GM21576 (cell line): ENCODE measurements around the gene SIRT1.
"Not testable (repeated sequence)": the region's sequence is repeated elsewhere in the genome, so short reads cannot be mapped to it uniquely, and the experiment has no call there.

Experiments
- ATAC-seq: cut with Tn5 transposase; IDR thresholded peaks from one replicate; pipeline ENCODE4 v1.9.1; 2021; ENCODE audit warnings: mild to moderate bottlenecking, moderate library complexity; ENCODE audit not compliant: unreplicated experiment

Gene SIRT1

GRCh38 chr10:67884313-67884841 is at the start of gene SIRT1:
Gene SIRT1 (plus strand): TSS chr10:67884656. CDS start chr10:67884722, 66 bp downstream.
- peak; percentile 86 for ATAC-seq

DNA sequence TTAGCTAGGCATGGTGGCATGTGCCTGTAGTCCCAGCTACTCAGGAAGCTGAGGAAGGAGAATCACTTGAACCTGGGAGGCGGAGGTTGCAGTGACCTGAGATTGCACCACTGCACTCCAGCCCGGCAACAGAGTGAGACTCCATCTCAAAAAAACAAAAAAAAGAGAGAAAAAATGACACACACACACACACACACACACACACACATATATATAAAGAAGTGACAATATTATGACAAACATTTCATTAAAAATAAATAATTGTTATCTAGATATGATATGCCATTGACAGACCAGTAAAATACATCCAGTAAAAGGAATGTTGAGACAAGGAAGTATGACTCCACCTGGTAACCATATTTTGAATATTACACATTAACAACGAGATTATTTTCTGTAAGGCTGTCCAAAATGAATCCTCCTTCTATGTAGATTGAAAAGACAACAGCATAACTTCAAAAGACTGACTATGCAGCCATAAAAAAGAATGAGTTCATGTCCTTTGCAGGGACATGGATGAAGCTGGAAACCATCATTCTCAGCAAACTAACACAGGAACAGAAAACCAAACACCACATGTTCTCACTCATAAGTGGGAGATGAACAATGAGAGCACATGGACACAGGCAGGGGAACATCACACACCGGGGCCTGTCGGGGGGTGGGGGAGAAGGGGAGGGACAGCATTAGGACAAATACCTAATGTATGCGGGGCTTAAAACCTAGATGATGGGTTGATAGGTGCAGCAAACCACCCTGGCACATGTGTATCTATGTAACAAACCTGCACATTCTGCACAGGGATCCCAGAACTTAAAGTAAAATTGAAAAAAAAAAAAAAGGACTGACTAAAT is 48.7 kb upstream of the SIRT1 start:
- ATAC-seq: not testable (repeated sequence)

DNA sequence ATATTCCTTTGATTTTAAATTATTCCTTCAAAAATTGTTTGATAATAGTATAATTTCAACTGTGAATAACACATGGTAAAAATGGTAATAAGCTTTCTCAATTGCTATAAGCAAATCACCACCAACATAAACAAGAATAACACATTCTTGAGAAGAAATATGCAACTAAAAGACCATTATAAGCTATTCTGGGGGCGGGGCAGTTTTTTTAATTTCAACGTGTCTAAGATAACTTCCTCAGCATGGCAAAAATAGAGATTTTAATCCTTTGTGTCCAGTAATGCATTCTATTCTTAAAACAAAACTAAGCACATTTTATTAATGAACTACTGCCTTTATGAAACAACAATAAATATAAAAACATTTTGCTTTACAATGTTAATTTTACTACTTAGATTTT is 48.0 kb upstream of the SIRT1 start:
- ATAC-seq: no peak

DNA sequence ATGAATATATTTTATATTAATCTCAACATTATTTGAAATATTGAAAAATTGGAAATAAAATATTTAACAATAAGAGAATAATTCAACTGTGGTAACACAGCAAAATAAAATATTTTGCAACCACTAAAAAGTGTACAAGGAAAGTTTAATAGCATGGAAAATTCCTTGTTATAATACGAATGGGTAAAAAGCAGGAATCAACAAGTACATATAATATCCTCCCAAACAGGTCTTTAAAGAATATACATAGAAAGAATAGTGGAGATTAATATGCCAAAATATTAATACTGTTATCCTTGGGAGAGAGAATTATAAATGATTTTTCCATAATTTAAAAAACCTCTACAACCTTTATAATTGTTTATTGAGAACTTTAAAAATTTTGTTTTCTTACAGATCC is 47.5 kb upstream of the SIRT1 start:
- no peak for ATAC-seq

DNA sequence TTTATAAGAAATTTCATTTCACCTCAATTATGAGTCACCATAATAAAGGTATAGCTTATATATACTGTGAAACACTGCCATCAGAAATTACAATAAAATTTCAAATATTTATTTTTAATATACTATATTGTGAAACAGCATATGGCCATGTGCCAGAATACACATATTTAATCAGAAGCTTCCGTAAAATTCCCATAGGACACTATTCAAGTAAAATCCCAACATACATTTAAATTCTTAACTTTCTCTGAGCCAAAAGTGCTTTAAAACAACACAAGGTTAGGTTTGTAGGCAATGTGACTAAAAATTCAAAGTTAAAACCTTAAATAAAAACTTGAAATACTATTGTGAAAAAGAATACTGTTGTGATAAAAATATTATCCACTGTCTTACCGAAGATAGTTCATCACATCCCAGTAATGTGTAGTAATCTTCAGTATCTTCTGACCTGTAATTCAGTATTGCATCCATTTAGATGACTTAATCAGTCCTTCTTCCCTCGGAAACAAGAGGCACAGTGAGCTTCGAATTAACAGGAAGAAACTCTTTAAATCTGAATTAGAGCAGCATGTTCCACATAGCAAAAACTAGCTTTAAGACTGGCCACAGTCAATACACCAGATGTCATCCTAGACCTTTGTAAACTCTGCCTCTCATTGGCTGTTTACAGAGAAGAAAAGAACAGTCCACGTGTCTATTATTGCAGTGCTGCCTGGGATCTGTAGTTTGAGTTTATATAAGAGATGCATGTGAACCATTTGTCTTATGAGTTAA is 46.7 kb upstream of the SIRT1 start, which contains the start of gene DNAJC12:
Gene DNAJC12, minus strand, starts transcription at position 648 of the 774 bp plus-strand sequence. Its CDS starts 177 bp downstream, at position 471.
- peak; percentile 94 for ATAC-seq

- ATAC-seq: not testable (repeated sequence)
Measured at GRCh38 chr10:67839511-67839910, 44.9 kb upstream of the SIRT1 start.

DNA sequence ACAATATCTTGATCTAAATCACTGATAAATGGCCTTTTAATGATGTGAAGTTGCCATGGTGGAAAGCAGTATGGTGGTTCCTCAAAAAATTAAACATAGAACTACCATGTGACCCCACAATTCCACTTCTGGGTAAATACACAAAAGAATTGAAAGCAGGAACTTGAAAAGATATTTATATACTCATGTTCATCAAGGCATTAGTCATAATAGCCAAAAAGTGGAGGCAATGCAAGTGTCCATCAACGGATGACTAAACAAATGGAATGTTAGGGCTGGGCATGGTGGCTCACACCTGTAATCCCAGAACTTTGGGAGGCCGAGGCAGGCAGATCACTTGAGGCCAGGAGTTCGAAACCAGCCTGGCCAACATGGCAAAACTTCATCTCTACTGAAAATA is 44.5 kb upstream of the SIRT1 start:
- no peak for ATAC-seq

- no peak for ATAC-seq
Measured at GRCh38 chr10:67841737-67842136, 42.7 kb upstream of the SIRT1 start.

- no peak for ATAC-seq
Measured at GRCh38 chr10:67843284-67843683, 41.2 kb upstream of the SIRT1 start.

DNA sequence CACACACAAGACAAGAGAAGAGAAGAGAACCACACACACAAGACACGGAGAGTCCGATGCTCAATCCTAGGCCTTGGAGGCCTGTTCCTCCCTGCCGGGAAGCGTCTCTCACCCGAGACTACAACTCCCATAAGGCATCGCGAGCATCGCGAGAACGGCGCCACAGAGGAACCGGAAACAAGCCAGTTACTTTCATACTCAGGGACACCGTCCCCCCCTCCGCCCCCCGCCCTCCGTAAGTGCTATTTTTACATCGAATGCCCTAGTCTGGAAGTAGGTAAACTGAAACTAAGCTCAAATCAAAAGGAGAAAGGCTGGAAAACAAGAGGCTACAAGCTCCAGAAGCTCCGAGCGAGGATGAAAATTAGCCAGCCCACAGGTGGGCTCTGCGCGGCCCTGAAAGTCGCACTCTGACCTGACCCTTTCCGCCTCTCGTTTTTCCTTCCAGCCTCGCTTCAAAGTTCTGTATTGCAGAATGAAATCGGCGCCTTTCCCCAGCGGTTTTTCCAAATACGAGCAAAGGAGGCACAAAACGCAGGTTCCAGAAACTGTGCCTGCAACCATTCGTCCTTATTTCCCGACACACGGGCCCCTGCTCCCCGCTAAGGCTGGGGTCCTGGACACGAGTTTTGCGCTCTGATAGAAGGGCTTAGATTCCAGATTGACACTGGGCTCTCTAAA is 35.0 kb upstream of the SIRT1 start:
- peak; percentile 97 for ATAC-seq

- ATAC-seq: no peak
Measured at GRCh38 chr10:67851186-67851585, 33.3 kb upstream of the SIRT1 start.

GRCh38 chr10:67852761-67853160 is 31.7 kb upstream of the SIRT1 start:
- no peak for ATAC-seq

GRCh38 chr10:67853512-67853911 is 30.9 kb upstream of the SIRT1 start:
- ATAC-seq: no peak

DNA sequence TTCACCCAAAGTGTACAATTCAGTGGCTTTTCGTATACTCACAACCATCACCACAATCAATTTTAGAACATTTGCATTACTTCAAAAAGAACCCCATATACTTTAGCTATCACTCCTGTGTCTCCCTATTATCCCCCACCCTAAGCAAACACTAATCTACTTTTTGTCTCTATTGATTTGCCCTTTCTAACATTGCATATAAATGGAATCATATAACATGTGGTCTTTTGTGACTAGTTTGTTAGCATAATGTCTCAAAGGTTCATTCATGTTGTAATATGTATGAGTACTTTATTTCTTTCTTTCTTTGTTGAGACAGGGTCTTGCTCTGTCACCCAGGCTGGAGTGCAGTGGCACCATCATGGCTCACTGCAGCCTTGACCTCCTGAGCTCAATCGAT is 25.5 kb upstream of the SIRT1 start:
- no peak for ATAC-seq

- no peak for ATAC-seq
Measured at GRCh38 chr10:67861750-67862432, 22.6 kb upstream of the SIRT1 start.

DNA sequence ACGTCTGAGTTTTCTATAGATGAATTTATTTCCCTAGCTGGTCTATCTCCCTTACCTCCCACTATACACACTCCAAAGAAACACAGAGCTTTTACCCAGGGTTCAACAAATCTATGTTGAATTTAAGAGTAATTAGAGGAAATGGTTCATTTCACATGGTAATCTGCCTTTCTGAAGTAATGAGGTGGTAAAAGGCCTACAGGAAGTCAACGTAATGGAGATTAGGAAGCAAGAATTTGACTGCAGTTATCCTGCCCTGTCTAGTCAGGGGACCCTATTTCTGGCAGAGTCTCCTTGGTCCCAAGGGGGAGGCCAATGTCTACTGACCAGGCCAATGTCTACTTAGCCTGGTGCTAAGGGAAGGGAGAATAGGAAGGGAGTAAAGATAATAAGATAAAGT is 21.4 kb upstream of the SIRT1 start:
- no peak for ATAC-seq

GRCh38 chr10:67864607-67865371 is 19.7 kb upstream of the SIRT1 start:
- ATAC-seq: no peak

DNA sequence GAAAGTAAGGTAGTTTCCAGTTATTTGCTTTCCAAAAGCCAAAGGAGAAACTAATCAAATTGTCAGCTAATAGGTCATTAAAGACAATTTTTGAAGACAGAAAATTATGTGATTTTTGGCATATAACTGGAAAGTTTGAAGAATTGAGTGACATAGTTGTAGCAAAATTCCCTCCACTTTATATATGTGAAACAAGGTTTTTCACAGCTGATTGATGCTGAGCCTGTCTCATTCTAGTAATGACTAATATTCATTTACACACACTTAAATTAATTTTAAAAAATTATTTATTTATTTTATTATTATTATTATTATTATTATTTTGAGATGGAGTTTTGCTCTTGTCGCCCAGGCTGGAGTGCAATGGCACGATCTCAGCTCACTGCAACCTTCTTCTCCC is 16.3 kb upstream of the SIRT1 start:
- ATAC-seq: no peak

GRCh38 chr10:67869996-67870395 is 14.5 kb upstream of the SIRT1 start:
- no peak for ATAC-seq
